ENCODE data around the gene KCTD16. TPM values are rescaled to one million over a fixed set of nuclear protein-coding genes. Genes with fewer than 3 reads are reported as not detected.

KCTD16 gene
- polyA plus RNA-seq, 2 of the 4 experiments (the other 2 are of a cell fraction) = 0.10 to 0.32 TPM

DNA sequence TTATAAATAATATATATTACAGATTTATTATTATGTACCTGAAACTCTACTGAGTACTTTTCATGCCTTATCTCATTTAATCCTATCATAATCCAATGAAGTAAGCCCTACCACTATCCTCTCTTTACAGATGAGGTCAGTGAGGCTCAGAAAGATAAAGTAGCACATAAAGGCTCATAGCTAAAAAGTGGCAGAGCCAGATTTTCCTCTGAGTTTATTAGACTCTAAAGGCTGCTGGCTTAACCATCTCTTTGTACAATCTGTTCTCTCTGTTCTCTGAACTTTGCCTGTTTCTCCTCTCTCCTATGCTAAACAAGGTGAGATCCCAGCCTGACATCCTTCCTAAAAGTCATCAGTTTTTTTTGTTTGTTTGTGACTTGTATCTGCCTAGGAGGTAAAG lies 311.2 kb downstream of the KCTD16 start:
- FAIRE-seq (no peak), ATAC-seq (no peak), DNase-seq (ENCODE audit: low read depth in 1 of 2, low spot score in 1 of 2) (no peak)
- TF ChIP-seq KDM5A (IDR thresholded peaks at IDR 0.05) = no peak
- TF ChIP-seq, protein P1, sequence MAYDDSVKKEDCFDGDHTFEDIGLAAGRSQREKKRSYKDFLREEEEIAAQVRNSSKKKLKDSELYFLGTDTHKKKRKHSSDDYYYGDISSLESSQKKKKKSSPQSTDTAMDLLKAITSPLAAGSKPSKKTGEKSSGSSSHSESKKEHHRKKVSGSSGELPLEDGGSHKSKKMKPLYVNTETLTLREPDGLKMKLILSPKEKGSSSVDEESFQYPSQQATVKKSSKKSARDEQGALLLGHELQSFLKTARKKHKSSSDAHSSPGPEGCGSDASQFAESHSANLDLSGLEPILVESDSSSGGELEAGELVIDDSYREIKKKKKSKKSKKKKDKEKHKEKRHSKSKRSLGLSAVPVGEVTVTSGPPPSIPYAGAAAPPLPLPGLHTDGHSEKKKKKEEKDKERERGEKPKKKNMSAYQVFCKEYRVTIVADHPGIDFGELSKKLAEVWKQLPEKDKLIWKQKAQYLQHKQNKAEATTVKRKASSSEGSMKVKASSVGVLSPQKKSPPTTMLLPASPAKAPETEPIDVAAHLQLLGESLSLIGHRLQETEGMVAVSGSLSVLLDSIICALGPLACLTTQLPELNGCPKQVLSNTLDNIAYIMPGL (CRISPR knock-in tag; IDR thresholded peaks at IDR 0.05; ENCODE audit: borderline replicate concordance) = no peak
- TF ChIP-seq, protein P2, sequence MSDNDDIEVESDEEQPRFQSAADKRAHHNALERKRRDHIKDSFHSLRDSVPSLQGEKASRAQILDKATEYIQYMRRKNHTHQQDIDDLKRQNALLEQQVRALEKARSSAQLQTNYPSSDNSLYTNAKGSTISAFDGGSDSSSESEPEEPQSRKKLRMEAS (IDR thresholded peaks at IDR 0.05) = no peak
- TF ChIP-seq ZFP36 (IDR thresholded peaks at IDR 0.05; ENCODE audit: borderline replicate concordance, partially characterized antibody) = no peak
- no peak for TF ChIP-seq EHMT2 (IDR thresholded peaks at IDR 0.05; ENCODE audit: low read depth)
- no peak for TF ChIP-seq CHD2 (IDR thresholded peaks at IDR 0.05; ENCODE audit: low read length, partially characterized antibody)
- no peak for TF ChIP-seq HDAC2 (IDR thresholded peaks at IDR 0.05)
- TF ChIP-seq MYC (IDR thresholded peaks at IDR 0.05; ENCODE audit: borderline replicate concordance, low read length) = no peak
- TF ChIP-seq POLR2AphosphoS2 (conservative IDR thresholded peaks at IDR 0.05; ENCODE audit: low read length) = no peak
- no peak for TF ChIP-seq CHD4 (IDR thresholded peaks at IDR 0.05; ENCODE audit: borderline replicate concordance)
- Histone ChIP-seq H3K27ac (no peak overlapping the region), H3K4me2 (no peak overlapping the region), H3K4me3 (no peak overlapping the region), H3K9me3 (no peaks in the 10 kb centered on the region), H3K4me1 (no peaks in the 10 kb centered on the region)
- ChIA-PET CTCF (no interaction called here), POLR2A (no interaction called here)

DNA sequence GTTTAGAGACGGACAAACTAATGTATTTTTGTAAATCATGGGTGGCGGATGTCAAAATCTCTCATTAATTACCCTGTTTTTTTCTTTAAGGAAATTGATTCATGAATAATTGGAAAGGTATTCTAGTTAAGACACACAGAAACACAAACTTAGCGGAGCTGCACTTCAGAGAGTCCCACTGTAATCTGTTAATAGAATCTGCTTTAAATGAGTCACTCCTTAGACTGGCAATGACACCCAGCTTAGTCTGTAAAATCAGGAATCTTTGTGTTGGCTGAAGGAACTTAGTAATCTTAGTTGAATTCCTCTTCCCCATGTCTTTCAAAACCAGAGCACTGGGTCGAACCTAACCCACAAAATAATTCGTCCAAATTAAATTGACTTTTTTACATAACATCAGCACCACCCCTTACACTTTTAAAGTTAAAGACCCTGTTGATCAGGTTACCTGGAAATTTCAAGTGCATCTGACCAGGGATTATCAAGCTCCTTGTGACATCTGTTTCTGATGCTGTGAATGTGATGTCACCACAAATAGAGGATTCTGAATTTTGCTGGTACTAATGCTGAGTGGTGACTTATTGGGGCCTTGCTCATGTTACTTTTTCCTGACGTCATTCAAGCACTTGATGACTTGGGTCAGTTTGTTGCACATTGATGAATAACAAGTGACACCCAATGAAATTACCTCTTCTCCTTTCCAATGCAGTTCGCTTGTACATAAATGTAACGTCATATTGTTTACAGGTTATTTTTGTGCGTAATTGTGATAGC lies 313.6 kb downstream of the KCTD16 start:
- Histone ChIP-seq H3K4me2 (no peak overlapping the region), H3K4me3 (no peak overlapping the region), H3K9me3 (no peaks in the 10 kb centered on the region), H3K27ac (no peak overlapping the region), H3K4me1 (no peaks in the 10 kb centered on the region)
- 36% methylated on average over 9 of the region's 9 CpGs for WGBS (ENCODE audit: missing lambda C conversion rate)
- POLR2A ChIA-PET = no interaction called here
- FAIRE-seq (no peak), ATAC-seq (0 out of 6 replicates have a peak, but pooled peaks of 1 of the 2 experiments have one; percentile 47), DNase-seq (ENCODE audit: low read depth in 1 of 2, low spot score in 1 of 2) (no peak)
- no peak for TF ChIP-seq FOSL2 (IDR thresholded peaks at IDR 0.05)
- TF ChIP-seq FOSL2 (CRISPR knock-in tag; IDR thresholded peaks at IDR 0.05) = peak; percentile 29; the same call in 1 of the 2 replicates
- TF ChIP-seq ESRRA (IDR thresholded peaks at IDR 0.05; ENCODE audit: borderline replicate concordance, low read length) = no peak
- CTCF ChIA-PET = no interaction called here

DNA sequence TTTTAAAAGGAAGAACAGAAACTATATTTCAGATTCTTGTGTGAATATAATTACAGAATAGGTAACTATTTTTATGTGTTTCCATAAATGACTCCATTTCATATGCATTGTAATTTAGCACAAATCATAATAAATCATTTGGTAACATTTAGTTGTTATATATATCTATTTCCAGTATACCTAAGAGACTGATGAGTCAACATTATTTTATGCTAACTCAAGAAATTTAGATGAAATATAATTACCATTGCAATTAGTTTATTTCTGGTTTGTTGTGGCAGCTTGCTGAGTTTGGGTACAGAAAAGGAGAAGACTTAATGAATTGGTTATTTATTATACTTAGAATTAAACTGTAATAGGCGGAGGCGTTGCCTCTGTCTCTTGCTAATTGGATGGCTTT lies 314.9 kb downstream of the KCTD16 start:
- Histone ChIP-seq H3K27ac (no peak overlapping the region), H3K9me3 (no peaks in the 10 kb centered on the region), H3K4me2 (no peak overlapping the region), H3K4me3 (no peak overlapping the region), H3K4me1 (no peaks in the 10 kb centered on the region)
- no peak for FAIRE-seq
- ChIA-PET CTCF (no interaction called here), POLR2A (no interaction called here)
- TF ChIP-seq, protein P3, sequence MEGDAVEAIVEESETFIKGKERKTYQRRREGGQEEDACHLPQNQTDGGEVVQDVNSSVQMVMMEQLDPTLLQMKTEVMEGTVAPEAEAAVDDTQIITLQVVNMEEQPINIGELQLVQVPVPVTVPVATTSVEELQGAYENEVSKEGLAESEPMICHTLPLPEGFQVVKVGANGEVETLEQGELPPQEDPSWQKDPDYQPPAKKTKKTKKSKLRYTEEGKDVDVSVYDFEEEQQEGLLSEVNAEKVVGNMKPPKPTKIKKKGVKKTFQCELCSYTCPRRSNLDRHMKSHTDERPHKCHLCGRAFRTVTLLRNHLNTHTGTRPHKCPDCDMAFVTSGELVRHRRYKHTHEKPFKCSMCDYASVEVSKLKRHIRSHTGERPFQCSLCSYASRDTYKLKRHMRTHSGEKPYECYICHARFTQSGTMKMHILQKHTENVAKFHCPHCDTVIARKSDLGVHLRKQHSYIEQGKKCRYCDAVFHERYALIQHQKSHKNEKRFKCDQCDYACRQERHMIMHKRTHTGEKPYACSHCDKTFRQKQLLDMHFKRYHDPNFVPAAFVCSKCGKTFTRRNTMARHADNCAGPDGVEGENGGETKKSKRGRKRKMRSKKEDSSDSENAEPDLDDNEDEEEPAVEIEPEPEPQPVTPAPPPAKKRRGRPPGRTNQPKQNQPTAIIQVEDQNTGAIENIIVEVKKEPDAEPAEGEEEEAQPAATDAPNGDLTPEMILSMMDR (IDR thresholded peaks at IDR 0.05) = no peak
- TF ChIP-seq MAFK (IDR thresholded peaks at IDR 0.05; ENCODE audit: partially characterized antibody) = peak; percentile 55
- 68% methylated on average over 2 of the region's 2 CpGs for WGBS (ENCODE audit: missing lambda C conversion rate)
- ATAC-seq = no peak
- no peak for DNase-seq (ENCODE audit: low read depth in 1 of 2, low spot score in 1 of 2)

DNA sequence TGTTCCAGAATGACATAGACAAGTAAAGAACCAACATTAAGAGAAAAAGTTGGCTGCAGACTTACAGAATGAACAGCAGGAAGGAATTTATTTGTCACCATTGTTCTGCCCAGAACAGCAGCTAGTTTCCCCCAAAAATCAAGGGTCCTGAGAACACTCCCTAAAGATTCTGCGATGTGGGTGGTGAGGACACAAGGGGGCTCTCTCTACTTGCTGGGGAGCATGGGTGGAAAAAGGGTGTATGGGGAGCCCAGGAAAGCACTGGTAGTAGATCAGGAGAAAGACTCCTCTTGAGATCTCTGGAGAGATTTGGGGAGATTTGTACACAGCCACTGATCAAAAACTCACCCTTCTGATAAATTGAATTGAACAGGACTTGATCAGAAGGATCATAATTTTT lies 316.5 kb downstream of the KCTD16 start:
- 44% methylated on average over 1 of the region's 1 CpG for WGBS (ENCODE audit: missing lambda C conversion rate)
- Histone ChIP-seq H3K27ac (no peak overlapping the region), H3K4me3 (no peak overlapping the region), H3K9me3 (no peaks in the 10 kb centered on the region), H3K4me1 (no peaks in the 10 kb centered on the region), H3K4me2 (no peak overlapping the region)
- FAIRE-seq (no peak), ATAC-seq (no peak), DNase-seq (ENCODE audit: low read depth in 1 of 2, low spot score in 1 of 2) (no peak)
- CTCF ChIA-PET = interaction anchor here (1.3 kb wide), 1 partner anchor 12 kb away, joined by 5 read pairs; no protein-coding TSS in a partner anchor
- TF ChIP-seq RAD21 (conservative IDR thresholded peaks at IDR 0.05 in 1 of 2, IDR thresholded peaks at IDR 0.05 in 1 of 2) (peak in 1 of 2 experiments; percentile 23; a peak in 1 of 5 replicates), CBX2 (IDR thresholded peaks at IDR 0.05; ENCODE audit: borderline replicate concordance, low read depth) (no peak)
- POLR2A ChIA-PET = no interaction called here
